H1 (cell line): ENCODE data around the gene TMEM252. TPM values are rescaled to one million over a fixed set of nuclear protein-coding genes. Genes with fewer than 3 reads are reported as not detected.

Source experiments
- CTCF ChIA-PET: fragments of 300-600 bp; sonication (Branson Sonifier 250); formaldehyde crosslinking; loops from one replicate; lab custom pipeline; 2021; ENCODE audit not compliant: partially characterized antibody; lab: Charles Lee
- POLR2A ChIA-PET: fragments of 300-600 bp; sonication (Branson Sonifier 250); formaldehyde crosslinking; loops from one replicate; lab custom pipeline; 2021; ENCODE audit warnings: inconsistent platforms; ENCODE audit not compliant: partially characterized antibody; lab: Charles Lee
- DNase-seq, 2 experiments: peaks; one replicate each; pipeline versions ENCODE4 v3.0.0 to v3.0.0-alpha.2; 2010 to 2022; ENCODE audit warnings: low spot score in 2 of 2, low read depth in 1 of 2, mixed read lengths in 1 of 2
- FAIRE-seq: peaks from 2 replicates; lab custom pipeline; 2011; peaks lifted over from hg19 to GRCh38; lab: Jason Lieb, UNC
- H2AFZ ChIP-seq: 2 replicates; pipeline ENCODE4 v1.8.1; 2012; ENCODE audit warnings: low read length, inconsistent platforms
- H2AK5ac ChIP-seq: 2 replicates; pipeline ENCODE4 v1.6.1; 2013; ENCODE audit warnings: low read depth, low read length
- H2BK120ac ChIP-seq: replicated peaks from 2 replicates; pipeline ENCODE3; 2013; ENCODE audit warnings: low read depth, low read length, inconsistent platforms
- H2BK12ac ChIP-seq: 2 replicates; pipeline ENCODE4 v1.6.1; 2013; ENCODE audit warnings: low read depth, low read length
- H2BK15ac ChIP-seq: 2 replicates; pipeline ENCODE4 v1.6.1; 2013; ENCODE audit warnings: low read length
- H2BK20ac ChIP-seq: 2 replicates; pipeline ENCODE4 v1.6.1; 2013; ENCODE audit warnings: low read length
- H2BK5ac ChIP-seq: 2 replicates; pipeline ENCODE4 v1.6.1; 2013; ENCODE audit warnings: low read depth, low read length
- H3K14ac ChIP-seq: 2 replicates; pipeline ENCODE4 v1.6.1; 2013; ENCODE audit warnings: inconsistent platforms; ENCODE audit not compliant: insufficient read length
- H3K18ac ChIP-seq: 2 replicates; pipeline ENCODE4 v1.6.1; 2013; ENCODE audit warnings: low read length; ENCODE audit errors: extremely low read depth
- H3K23ac ChIP-seq: 2 replicates; pipeline ENCODE4 v1.6.1; 2013; ENCODE audit warnings: inconsistent platforms; ENCODE audit not compliant: insufficient read length
- H3K23me2 ChIP-seq: 2 replicates; pipeline ENCODE4 v1.6.1; 2013; ENCODE audit warnings: low read depth, low read length
- H3K27ac ChIP-seq: 2 replicates; pipeline ENCODE4 v1.6.1; 2011; ENCODE audit warnings: low read depth, low read length, inconsistent platforms
- H3K27me3 ChIP-seq, 4 experiments: replicated peaks in 1 of 4; 1 replicate in 1 of 4; 2 replicates in 3 of 4; pipeline versions ENCODE4 v1.6.1 to v1.8.1; 2011 to 2013; ENCODE audit warnings: low read length in 3 of 4, mild to moderate bottlenecking in 3 of 4, inconsistent platforms in 2 of 4, mixed read lengths in 2 of 4, moderate library complexity in 1 of 4; ENCODE audit not compliant: control insufficient read depth in 3 of 4, insufficient read depth in 3 of 4; ENCODE audit errors: extremely low read depth in 1 of 4
- H3K36me3 ChIP-seq, 4 experiments: 2 replicates each; pipeline versions ENCODE4 v1.6.1 to v1.8.1; 2011 to 2013; ENCODE audit warnings: mild to moderate bottlenecking in 4 of 4, low read length in 3 of 4, moderate library complexity in 2 of 4, control low read depth in 1 of 4, inconsistent platforms in 1 of 4; ENCODE audit not compliant: insufficient read depth in 4 of 4, control insufficient read depth in 2 of 4
- H3K4ac ChIP-seq: replicated peaks from 2 replicates; pipeline ENCODE3; 2013; ENCODE audit warnings: low read length, low read depth, mixed read lengths, inconsistent platforms; ENCODE audit not compliant: insufficient read length
- H3K4me1 ChIP-seq, 4 experiments: replicated peaks in 1 of 4; 1 replicate in 1 of 4; 2 replicates in 3 of 4; pipeline versions ENCODE4 v1.6.1 to v1.8.1; 2011 to 2013; ENCODE audit warnings: low read length in 3 of 4, inconsistent platforms in 2 of 4, mixed read lengths in 1 of 4; ENCODE audit not compliant: insufficient read depth in 4 of 4, control insufficient read depth in 3 of 4
- H3K4me2 ChIP-seq, 2 experiments: 2 replicates each; pipeline versions ENCODE4 v1.6.1 to v1.8.1; 2011 to 2013; ENCODE audit warnings: low read depth in 2 of 2, low read length in 2 of 2, control low read depth in 1 of 2, inconsistent platforms in 1 of 2, mild to moderate bottlenecking in 1 of 2; ENCODE audit not compliant: insufficient read depth in 1 of 2
- H3K4me3 ChIP-seq, 4 experiments: fragments of 200-600, 300-600 bp in 1 of 4; sonication (generic), shearing (Covaris generic), sonication (Bioruptor Twin) in 1 of 4; 2 replicates each; pipeline versions ENCODE4 v1.5.1 to v1.8.1; 2011 to 2016; ENCODE audit warnings: low read length in 4 of 4, low read depth in 3 of 4, control low read depth in 2 of 4, inconsistent platforms in 2 of 4, mild to moderate bottlenecking in 2 of 4, mixed read lengths in 1 of 4, moderate library complexity in 1 of 4; ENCODE audit not compliant: insufficient read depth in 2 of 4; ENCODE audit errors: extremely low read depth in 1 of 4
- H3K56ac ChIP-seq: replicated peaks from 2 replicates; pipeline ENCODE3; 2013; ENCODE audit warnings: low read depth, mild to moderate bottlenecking, mixed read lengths, low read length, inconsistent platforms; ENCODE audit not compliant: insufficient read length
- H3K79me1 ChIP-seq: 2 replicates; pipeline ENCODE4 v1.6.1; 2013; ENCODE audit warnings: low read depth, low read length, control low read depth
- H3K79me2 ChIP-seq, 2 experiments: 2 replicates each; pipeline versions ENCODE4 v1.6.1 to v1.8.1; 2012 to 2013; ENCODE audit warnings: low read length in 2 of 2, mild to moderate bottlenecking in 2 of 2, inconsistent platforms in 1 of 2; ENCODE audit not compliant: insufficient read depth in 2 of 2, control insufficient read depth in 1 of 2
- H3K9ac ChIP-seq, 4 experiments: replicated peaks in 1 of 4; 1 replicate in 1 of 4; 2 replicates in 3 of 4; pipeline versions ENCODE4 v1.6.1 to v1.8.1; 2011 to 2013; ENCODE audit warnings: low read depth in 3 of 4, low read length in 3 of 4, control low read depth in 2 of 4, mild to moderate bottlenecking in 2 of 4, moderate library complexity in 2 of 4, inconsistent platforms in 1 of 4; ENCODE audit errors: extremely low read depth in 1 of 4
- H3K9me3 ChIP-seq, 2 experiments: 2 replicates each; pipeline versions ENCODE4 v1.6.1 to v1.8.1; 2012 to 2013; ENCODE audit warnings: mild to moderate bottlenecking in 2 of 2, moderate library complexity in 2 of 2, control low read depth in 1 of 2, inconsistent platforms in 1 of 2, low read depth in 1 of 2, low read length in 1 of 2, mixed read lengths in 1 of 2; ENCODE audit not compliant: insufficient read depth in 2 of 2
- H4K20me1 ChIP-seq, 2 experiments: replicated peaks in 1 of 2; 2 replicates each; pipeline versions ENCODE3 to v1.8.1; 2011 to 2013; ENCODE audit warnings: inconsistent platforms in 2 of 2, low read length in 2 of 2, mild to moderate bottlenecking in 1 of 2; ENCODE audit not compliant: insufficient read depth in 2 of 2, control insufficient read depth in 1 of 2
- H4K5ac ChIP-seq: 2 replicates; pipeline ENCODE4 v1.6.1; 2013; ENCODE audit warnings: low read length, low read depth, mixed read lengths, inconsistent platforms; ENCODE audit not compliant: insufficient read length
- H4K8ac ChIP-seq: 2 replicates; pipeline ENCODE4 v1.8.0; 2013; ENCODE audit warnings: mild to moderate bottlenecking, moderate library complexity, low read length, inconsistent platforms; ENCODE audit not compliant: insufficient read depth; ENCODE audit errors: extremely low read depth
- H4K91ac ChIP-seq: replicated peaks from 2 replicates; pipeline ENCODE3; 2013; ENCODE audit warnings: low read length, mixed read lengths, inconsistent platforms; ENCODE audit not compliant: insufficient read length
- RAD21 ChIP-seq, 2 experiments: IDR thresholded peaks in 1 of 2; conservative IDR thresholded peaks in 1 of 2; 2 replicates each; pipeline ENCODE4 v1.6.1; 2011; ENCODE audit warnings: low read depth in 2 of 2, low read length in 2 of 2, improper control_type of control experiment in 1 of 2, inconsistent platforms in 1 of 2, mild to moderate bottlenecking in 1 of 2, moderate library complexity in 1 of 2
- TAF7 ChIP-seq: optimal IDR thresholded peaks from 2 replicates; pipeline ENCODE3; 2011; ENCODE audit warnings: low read depth, mild to moderate bottlenecking, inconsistent platforms, low read length, moderate library complexity, borderline replicate concordance
- TBP ChIP-seq: IDR thresholded peaks from 2 replicates; pipeline ENCODE4 v1.6.1; 2011; ENCODE audit warnings: low read depth, low read length, improper control_type of control experiment
- TCF12 ChIP-seq: IDR thresholded peaks from 2 replicates; pipeline ENCODE4 v1.6.1; 2011; ENCODE audit warnings: low read depth, mild to moderate bottlenecking, low read length
- YY1 ChIP-seq: IDR thresholded peaks from 2 replicates; pipeline ENCODE4 v1.6.1; 2011; ENCODE audit warnings: low read depth, mild to moderate bottlenecking, low read length
- WGBS, 2 experiments: shearing (Covaris generic) in 1 of 2; methylation state at CpG; one replicate each; pipeline versions ENCODE4 v1.1.6 to v1.1.7; 2013 to 2015; ENCODE audit warnings: low lambda C conversion rate in 2 of 2, mixed read lengths in 2 of 2, inconsistent platforms in 1 of 2, low coverage in 1 of 2, missing lambda C conversion rate in 1 of 2; ENCODE audit not compliant: insufficient replicate concordance in 2 of 2, insufficient coverage in 1 of 2, insufficient read length in 1 of 2; ENCODE audit errors: extremely low coverage in 1 of 2, missing lambda C conversion rate in 1 of 2; 5-methylcytosine and 5-hydroxymethylcytosine counted together
- polyA plus RNA-seq, 7 experiments: library from polyadenylated mRNA; depleted of rRNA in 3 of 7; stranded (reverse) in 5 of 7; unstranded in 2 of 7; fragments of >200 nt in 5 of 7; fragments of 200-250 nt in 2 of 7; gene quantifications; 1 replicate in 5 of 7; 2 replicates in 1 of 7; 4 replicates in 1 of 7; pipeline versions ENCODE4 v1.2.1 to v1.2.3, GENCODE V29; 2011 to 2013; ENCODE audit warnings: missing spikeins in 2 of 7, mixed read lengths in 2 of 7
- total RNA-seq: library from RNA; stranded (reverse); fragmentation: NEBNext Ultra II Directional; extraction: Animal tissue kit (Norgen Biotek cat#: 25700); gene quantifications from 2 replicates; pipeline ENCODE4 v1.2.1, GENCODE V29; 2021

The TMEM252 gene
- total and polyA plus RNA-seq, 2 of the 8 experiments (the other 6 are each of a cell fraction or from before 2014, with no cell fraction given) = not detected

- TF ChIP-seq TBP = no peak
- no peak for TF ChIP-seq TCF12
- TF ChIP-seq YY1 = no peak
- no peak for TF ChIP-seq TAF7
- no peak for TF ChIP-seq RAD21 (IDR thresholded peaks at IDR 0.05 in 1 of 2, conservative IDR thresholded peaks at IDR 0.05 in 1 of 2; ENCODE audit: low read depth in 2 of 2, low read length in 2 of 2)
- ChIA-PET POLR2A (no interaction called here), CTCF (interaction anchor here (0.7 to 2.5 kb wide), 3 partner anchors 8 to 15 kb away, joined by 3 to 10 read pairs (median 6); no protein-coding TSS in a partner anchor)
- Histone ChIP-seq H3K4me3 (no peak overlapping the region), H4K91ac (no peak overlapping the region), H4K20me1 (no peaks in the 10 kb centered on the region), H4K8ac (no peak overlapping the region), H2BK5ac (no peak overlapping the region), H2BK120ac (no peak overlapping the region), H4K5ac (no peak overlapping the region), H3K23me2 (no peaks in the 10 kb centered on the region), H2AK5ac (no peak overlapping the region), H3K79me1 (no peaks in the 10 kb centered on the region), H3K4me2 (no peak overlapping the region), H3K27me3 (no peaks in the 10 kb centered on the region; a peak in 1 of 7 replicates), H2BK20ac (no peak overlapping the region), H3K9ac (no peak overlapping the region), H2BK12ac (no peak overlapping the region), H2AFZ (no peak overlapping the region), H3K18ac (no peak overlapping the region), H3K9me3 (no peaks in the 10 kb centered on the region), H3K27ac (no peak overlapping the region), H3K36me3 (no peaks in the 10 kb centered on the region), H2BK15ac (no peak overlapping the region), H3K79me2 (no peaks in the 10 kb centered on the region), H3K14ac (no peak overlapping the region), H3K4ac (no peak overlapping the region), H3K23ac (no peak overlapping the region), H3K4me1 (no peaks in the 10 kb centered on the region), H3K56ac (no peak overlapping the region)
- DNase-seq (no peak), FAIRE-seq (no peak)
- WGBS, 2 experiments = 72% methylated on average over 5 of the region's 5 CpGs; no CpG with 5 or more reads in 1 of the 2 experiments
These were observed 35.1 kb upstream of the TMEM252 start for GRCh38 chr9:68575817-68576216.
